Measurements from ENCODE around the gene NPIPB6.

GRCh38 chr16:28308794-28309584, 54.3 kb downstream of the NPIPB6 start:
- TF ChIP-seq CTCF (IDR thresholded peaks at IDR 0.05 in 2 of 3, conservative IDR thresholded peaks at IDR 0.05 in 1 of 3; ENCODE audit: borderline replicate concordance in 1 of 3, insufficient read depth in 1 of 3, low read depth in 2 of 3, low read length in 2 of 3): no peak
- no peak for TF ChIP-seq REST (IDR thresholded peaks at IDR 0.05; ENCODE audit: low read depth)
- no peak for TF ChIP-seq EZH2phosphoT487 (IDR thresholded peaks at IDR 0.05; ENCODE audit: borderline replicate concordance)
- no peak for TF ChIP-seq MAX (IDR thresholded peaks at IDR 0.05)
- TF ChIP-seq EZH2 (IDR thresholded peaks at IDR 0.05): no peak
- no peak for TF ChIP-seq FOSL1 (IDR thresholded peaks at IDR 0.05; ENCODE audit: low read depth)
- no peak for TF ChIP-seq POLR2A (IDR thresholded peaks at IDR 0.05; ENCODE audit: borderline replicate concordance, extremely low read depth, insufficient read depth, insufficient read length)
